ENCODE measurements around the gene SERPINE1.
"Not testable (repeated sequence)": the region's sequence is repeated elsewhere in the genome, so short reads cannot be mapped to it uniquely, and the experiment has no call there.

Gene SERPINE1

GRCh38 chr7:101106386-101106785, 20.5 kb upstream of the SERPINE1 start:
- H3K4me3 ChIP-seq (ENCODE audit: low read length), result no peak overlapping the region
- peaks cover 2% of the 10 kb centered on the region for H3K27me3 ChIP-seq (ENCODE audit: insufficient read depth, low read length)
- H3K4me1 ChIP-seq (ENCODE audit: insufficient read depth, low read length), result no peaks in the 10 kb centered on the region
- no peak overlapping the region for H2AFZ ChIP-seq (ENCODE audit: low read depth, low read length)
- no peaks in the 10 kb centered on the region for H3K9me3 ChIP-seq (ENCODE audit: low read length)
- no peaks in the 10 kb centered on the region for H3K36me3 ChIP-seq (ENCODE audit: insufficient read depth, low read length)

- Histone ChIP-seq H3K4me1 (ENCODE audit: insufficient read depth, low read length) (no peaks in the 10 kb centered on the region), H3K27me3 (ENCODE audit: insufficient read depth, low read length) (peaks cover 2% of the 10 kb centered on the region)
Measured at GRCh38 chr7:101108330-101108857, 18.5 kb upstream of the SERPINE1 start.

GRCh38 chr7:101108961-101109360, 17.9 kb upstream of the SERPINE1 start:
- Histone ChIP-seq H3K36me3 (ENCODE audit: insufficient read depth, low read length) (no peaks in the 10 kb centered on the region), H2AFZ (ENCODE audit: low read depth, low read length) (no peak overlapping the region), H3K27me3 (ENCODE audit: insufficient read depth, low read length) (peaks cover 2% of the 10 kb centered on the region), H3K4me1 (ENCODE audit: insufficient read depth, low read length) (no peaks in the 10 kb centered on the region), H3K9me3 (ENCODE audit: low read length) (no peaks in the 10 kb centered on the region), H3K4me3 (ENCODE audit: low read length) (no peak overlapping the region)

More at GRCh38 chr7:101108330-101108857, 18.5 kb upstream of the SERPINE1 start:
- H2AFZ ChIP-seq (ENCODE audit: low read depth, low read length), result no peak overlapping the region
- H3K4me3 ChIP-seq (ENCODE audit: low read length), result no peak overlapping the region
- no peaks in the 10 kb centered on the region for H3K9me3 ChIP-seq (ENCODE audit: low read length)
- no peaks in the 10 kb centered on the region for H3K36me3 ChIP-seq (ENCODE audit: insufficient read depth, low read length)

GRCh38 chr7:101109368-101109767, 17.5 kb upstream of the SERPINE1 start:
- H3K27me3 ChIP-seq (ENCODE audit: insufficient read depth, low read length), result peaks cover 2% of the 10 kb centered on the region
- H3K9me3 ChIP-seq (ENCODE audit: low read length), result no peaks in the 10 kb centered on the region
- H3K36me3 ChIP-seq (ENCODE audit: insufficient read depth, low read length), result no peaks in the 10 kb centered on the region
- no peaks in the 10 kb centered on the region for H3K4me1 ChIP-seq (ENCODE audit: insufficient read depth, low read length)
- no peak overlapping the region for H3K4me3 ChIP-seq (ENCODE audit: low read length)
- H2AFZ ChIP-seq (ENCODE audit: low read depth, low read length), result no peak overlapping the region

GRCh38 chr7:101111261-101111660, 15.6 kb upstream of the SERPINE1 start:
- Histone ChIP-seq H3K4me3 (ENCODE audit: low read length) (no peak overlapping the region), H3K9me3 (ENCODE audit: low read length) (no peaks in the 10 kb centered on the region), H3K4me1 (ENCODE audit: insufficient read depth, low read length) (no peaks in the 10 kb centered on the region), H3K36me3 (ENCODE audit: insufficient read depth, low read length) (no peaks in the 10 kb centered on the region), H3K27me3 (ENCODE audit: insufficient read depth, low read length) (peaks cover 2% of the 10 kb centered on the region), H2AFZ (ENCODE audit: low read depth, low read length) (no peak overlapping the region)

GRCh38 chr7:101112233-101112632, 14.7 kb upstream of the SERPINE1 start:
- no peaks in the 10 kb centered on the region for H3K4me1 ChIP-seq (ENCODE audit: insufficient read depth, low read length)
- H3K36me3 ChIP-seq (ENCODE audit: insufficient read depth, low read length), result no peaks in the 10 kb centered on the region

GRCh38 chr7:101113140-101113539, 13.8 kb upstream of the SERPINE1 start:
- not testable (repeated sequence) for H3K4me1 ChIP-seq (ENCODE audit: insufficient read depth, low read length); H3K4me3 ChIP-seq (ENCODE audit: low read length); H3K27me3 ChIP-seq (ENCODE audit: insufficient read depth, low read length); H3K36me3 ChIP-seq (ENCODE audit: insufficient read depth, low read length); H2AFZ ChIP-seq (ENCODE audit: low read depth, low read length); H3K9me3 ChIP-seq (ENCODE audit: low read length)

More at GRCh38 chr7:101112233-101112632, 14.7 kb upstream of the SERPINE1 start:
- Histone ChIP-seq H2AFZ (ENCODE audit: low read depth, low read length) (no peak overlapping the region), H3K4me3 (ENCODE audit: low read length) (no peak overlapping the region), H3K27me3 (ENCODE audit: insufficient read depth, low read length) (peaks cover 2% of the 10 kb centered on the region), H3K9me3 (ENCODE audit: low read length) (no peaks in the 10 kb centered on the region)

GRCh38 chr7:101113836-101114235, 13.1 kb upstream of the SERPINE1 start:
- Histone ChIP-seq H2AFZ (ENCODE audit: low read depth, low read length) (no peak overlapping the region), H3K36me3 (ENCODE audit: insufficient read depth, low read length) (no peaks in the 10 kb centered on the region), H3K9me3 (ENCODE audit: low read length) (no peaks in the 10 kb centered on the region), H3K27me3 (ENCODE audit: insufficient read depth, low read length) (peaks cover 2% of the 10 kb centered on the region), H3K4me1 (ENCODE audit: insufficient read depth, low read length) (no peaks in the 10 kb centered on the region), H3K4me3 (ENCODE audit: low read length) (no peak overlapping the region)

GRCh38 chr7:101114492-101114891, 12.4 kb upstream of the SERPINE1 start:
- H3K27me3 ChIP-seq (ENCODE audit: insufficient read depth, low read length), result peaks cover 2% of the 10 kb centered on the region
- H3K9me3 ChIP-seq (ENCODE audit: low read length), result no peaks in the 10 kb centered on the region
- no peaks in the 10 kb centered on the region for H3K4me1 ChIP-seq (ENCODE audit: insufficient read depth, low read length)
- H2AFZ ChIP-seq (ENCODE audit: low read depth, low read length), result no peak overlapping the region
- no peaks in the 10 kb centered on the region for H3K36me3 ChIP-seq (ENCODE audit: insufficient read depth, low read length)
- H3K4me3 ChIP-seq (ENCODE audit: low read length), result no peak overlapping the region

- Histone ChIP-seq H2AFZ (ENCODE audit: low read depth, low read length) (no peak overlapping the region), H3K9me3 (ENCODE audit: low read length) (no peaks in the 10 kb centered on the region), H3K4me3 (ENCODE audit: low read length) (no peak overlapping the region), H3K27me3 (ENCODE audit: insufficient read depth, low read length) (no peaks in the 10 kb centered on the region), H3K36me3 (ENCODE audit: insufficient read depth, low read length) (no peaks in the 10 kb centered on the region), H3K4me1 (ENCODE audit: insufficient read depth, low read length) (no peaks in the 10 kb centered on the region)
Measured at GRCh38 chr7:101115215-101115614, 11.7 kb upstream of the SERPINE1 start.

- no peaks in the 10 kb centered on the region for H3K36me3 ChIP-seq (ENCODE audit: insufficient read depth, low read length)
- H3K4me1 ChIP-seq (ENCODE audit: insufficient read depth, low read length), result peaks cover 2% of the 10 kb centered on the region
- no peak overlapping the region for H2AFZ ChIP-seq (ENCODE audit: low read depth, low read length)
- no peaks in the 10 kb centered on the region for H3K27me3 ChIP-seq (ENCODE audit: insufficient read depth, low read length)
- H3K4me3 ChIP-seq (ENCODE audit: low read length), result no peak overlapping the region
- H3K9me3 ChIP-seq (ENCODE audit: low read length), result no peaks in the 10 kb centered on the region
Measured at GRCh38 chr7:101116898-101117297, 10.0 kb upstream of the SERPINE1 start.

- H3K36me3 ChIP-seq (ENCODE audit: insufficient read depth, low read length), result no peaks in the 10 kb centered on the region
- H3K4me1 ChIP-seq (ENCODE audit: insufficient read depth, low read length), result peaks cover 4% of the 10 kb centered on the region
- no peak overlapping the region for H3K4me3 ChIP-seq (ENCODE audit: low read length)
- no peak overlapping the region for H2AFZ ChIP-seq (ENCODE audit: low read depth, low read length)
- H3K9me3 ChIP-seq (ENCODE audit: low read length), result no peaks in the 10 kb centered on the region
- H3K27me3 ChIP-seq (ENCODE audit: insufficient read depth, low read length), result no peaks in the 10 kb centered on the region
Measured at GRCh38 chr7:101118856-101119255, 8.0 kb upstream of the SERPINE1 start.

GRCh38 chr7:101119876-101120275, 7.0 kb upstream of the SERPINE1 start:
- H3K4me3 ChIP-seq (ENCODE audit: low read length), result no peak overlapping the region
- H3K27me3 ChIP-seq (ENCODE audit: insufficient read depth, low read length), result no peaks in the 10 kb centered on the region
- peaks cover 8% of the 10 kb centered on the region for H3K4me1 ChIP-seq (ENCODE audit: insufficient read depth, low read length)
- H3K36me3 ChIP-seq (ENCODE audit: insufficient read depth, low read length), result no peaks in the 10 kb centered on the region
- H3K9me3 ChIP-seq (ENCODE audit: low read length), result no peaks in the 10 kb centered on the region
- H2AFZ ChIP-seq (ENCODE audit: low read depth, low read length), result no peak overlapping the region

- Histone ChIP-seq H3K27me3 (ENCODE audit: insufficient read depth, low read length) (no peaks in the 10 kb centered on the region), H3K4me1 (ENCODE audit: insufficient read depth, low read length) (peaks cover 8% of the 10 kb centered on the region), H2AFZ (ENCODE audit: low read depth, low read length) (no peak overlapping the region), H3K36me3 (ENCODE audit: insufficient read depth, low read length) (no peaks in the 10 kb centered on the region), H3K4me3 (ENCODE audit: low read length) (no peak overlapping the region), H3K9me3 (ENCODE audit: low read length) (no peaks in the 10 kb centered on the region)
Measured at GRCh38 chr7:101120315-101120714, 6.6 kb upstream of the SERPINE1 start.

Measured in neuron (in vitro differentiated cells).